Neuronal stem cell (in vitro differentiated cells): ENCODE results near the gene SAA2. TPM values are rescaled to one million over a fixed set of nuclear protein-coding genes. Genes with fewer than 3 reads are reported as not detected.
"Not testable (repeated sequence)": the region's sequence is repeated elsewhere in the genome, so short reads cannot be mapped to it uniquely, and the experiment has no call there.

Experiments
- DNase-seq: peaks from one replicate; pipeline ENCODE4 v3.0.0-alpha.2; 2013; ENCODE audit warnings: low spot score
- H2AFZ ChIP-seq: one replicate; pipeline ENCODE4 v1.6.1; 2013; ENCODE audit warnings: mild to moderate bottlenecking, low read length, inconsistent platforms
- H2AK5ac ChIP-seq: 2 replicates; pipeline ENCODE4 v1.6.1; 2013; ENCODE audit warnings: low read depth, mild to moderate bottlenecking, inconsistent platforms, low read length, moderate library complexity, mixed read lengths
- H2BK120ac ChIP-seq: 2 replicates; pipeline ENCODE4 v1.6.1; 2013; ENCODE audit warnings: low read depth, mild to moderate bottlenecking, inconsistent platforms, low read length, moderate library complexity, mixed read lengths
- H2BK12ac ChIP-seq: one replicate; pipeline ENCODE4 v1.6.1; 2013; ENCODE audit warnings: low read length, inconsistent platforms
- H2BK15ac ChIP-seq: 2 replicates; pipeline ENCODE4 v1.6.1; 2013; ENCODE audit warnings: mild to moderate bottlenecking, low read length, inconsistent platforms, mixed read lengths
- H2BK5ac ChIP-seq: one replicate; pipeline ENCODE4 v1.6.1; 2013; ENCODE audit warnings: inconsistent platforms, mild to moderate bottlenecking, low read length, moderate library complexity
- H3K14ac ChIP-seq: one replicate; pipeline ENCODE4 v1.6.1; 2013; ENCODE audit warnings: low read length, inconsistent platforms
- H3K18ac ChIP-seq: 2 replicates; pipeline ENCODE4 v1.6.1; 2013; ENCODE audit warnings: low read length, inconsistent platforms
- H3K23ac ChIP-seq: 2 replicates; pipeline ENCODE4 v1.6.1; 2013; ENCODE audit warnings: low read depth, mild to moderate bottlenecking, mixed read lengths, low read length, inconsistent platforms; ENCODE audit not compliant: poor library complexity
- H3K27ac ChIP-seq: replicated peaks from 3 replicates; pipeline ENCODE4 v1.5.1; 2013; ENCODE audit warnings: low read length, inconsistent platforms
- H3K27me3 ChIP-seq, 3 experiments: 2 replicates each; pipeline ENCODE4 v1.6.1; 2013; ENCODE audit warnings: low read length in 3 of 3, mild to moderate bottlenecking in 2 of 3, inconsistent platforms in 1 of 3, low read depth in 1 of 3, mixed read lengths in 1 of 3, moderate library complexity in 1 of 3; ENCODE audit not compliant: control insufficient read depth in 3 of 3, insufficient read depth in 3 of 3
- H3K36me3 ChIP-seq, 2 donors: replicated peaks in 1 of 2; 2 replicates each; pipeline ENCODE4 v1.6.1; 2013; ENCODE audit warnings: low read length in 2 of 2; ENCODE audit not compliant: control insufficient read depth in 2 of 2, insufficient read depth in 2 of 2
- H3K4ac ChIP-seq: 2 replicates; pipeline ENCODE4 v1.6.1; 2013; ENCODE audit warnings: inconsistent platforms, mild to moderate bottlenecking, low read length, moderate library complexity
- H3K4me1 ChIP-seq, 2 donors: 1 replicate in 1 of 2; 2 replicates in 1 of 2; pipeline ENCODE4 v1.6.1; 2013; ENCODE audit warnings: low read length in 2 of 2, low read depth in 1 of 2; ENCODE audit not compliant: control insufficient read depth in 2 of 2, insufficient read depth in 1 of 2
- H3K4me2 ChIP-seq: one replicate; pipeline ENCODE4 v1.6.1; 2013; ENCODE audit warnings: mild to moderate bottlenecking, low read length, inconsistent platforms; ENCODE audit not compliant: insufficient read depth, poor library complexity, severe bottlenecking
- H3K4me3 ChIP-seq, 2 donors: 2 replicates each; pipeline ENCODE4 v1.5.1; 2013; ENCODE audit warnings: low read length in 2 of 2, mild to moderate bottlenecking in 2 of 2, inconsistent platforms in 1 of 2, moderate library complexity in 1 of 2
- H3K79me1 ChIP-seq: one replicate; pipeline ENCODE4 v1.6.1; 2013; ENCODE audit warnings: low read depth, mild to moderate bottlenecking, inconsistent platforms, low read length, moderate library complexity
- H3K9ac ChIP-seq: one replicate; pipeline ENCODE4 v1.6.1; 2013; ENCODE audit warnings: mild to moderate bottlenecking, low read depth, low read length, inconsistent platforms; ENCODE audit not compliant: poor library complexity
- H3K9me3 ChIP-seq, 2 donors: replicated peaks in 1 of 2; 2 replicates each; pipeline versions ENCODE3 to v1.6.1; 2013; ENCODE audit warnings: low read length in 2 of 2, mild to moderate bottlenecking in 2 of 2, inconsistent platforms in 1 of 2, low read depth in 1 of 2, mixed read lengths in 1 of 2, moderate library complexity in 1 of 2; ENCODE audit not compliant: control insufficient read depth in 2 of 2, insufficient read depth in 1 of 2
- H4K8ac ChIP-seq: one replicate; pipeline ENCODE4 v1.6.1; 2013; ENCODE audit warnings: low read depth, mild to moderate bottlenecking, inconsistent platforms, low read length, moderate library complexity
- H4K91ac ChIP-seq: one replicate; pipeline ENCODE4 v1.6.1; 2013; ENCODE audit warnings: low read length, low read depth, mild to moderate bottlenecking, inconsistent platforms; ENCODE audit not compliant: poor library complexity
- WGBS, 2 donors: extraction: QIAGEN DNeasy Blood & Tissue Kit; methylation state at CpG; one replicate each; pipeline ENCODE4 v1.1.7; 2013; ENCODE audit warnings: missing lambda C conversion rate in 2 of 2, mixed read lengths in 1 of 2; ENCODE audit not compliant: insufficient read length in 2 of 2, insufficient replicate concordance in 1 of 2; ENCODE audit errors: extremely low coverage in 2 of 2; 5-methylcytosine and 5-hydroxymethylcytosine counted together
- small RNA-seq: library from polyadenylated mRNA; stranded (forward); fragments of <200 nt; extraction: miRNeasy Mini kit (QIAGEN cat#:217004); gene quantifications from one replicate; pipeline ENCODE3, GENCODE V24; 2013; ENCODE audit not compliant: insufficient read depth

The SAA2 gene

GRCh38 chr11:18197738-18198137 is 50.7 kb downstream of the SAA2 start:
- WGBS, 2 donors: no CpG with 5 or more reads among the region's 3 CpGs

GRCh38 chr11:18196532-18196931 is 51.9 kb downstream of the SAA2 start:
- Histone ChIP-seq H3K14ac (no peak overlapping the region), H3K23ac (no peak overlapping the region), H3K79me1 (no peaks in the 10 kb centered on the region), H2BK120ac (no peak overlapping the region), H3K9ac (no peak overlapping the region), H3K4me2 (no peak overlapping the region), H2BK12ac (no peak overlapping the region), H4K91ac (no peak overlapping the region), H2BK15ac (no peak overlapping the region), H4K8ac (no peak overlapping the region), H3K4me1 (peaks cover 0 to 2% of the 10 kb centered on the region in 2 donors), H2AK5ac (no peak overlapping the region), H3K9me3 (no peaks in the 10 kb centered on the region), H3K4me3 (no peak overlapping the region), H2AFZ (no peak overlapping the region), H3K27me3 (peaks cover 0 to 8% (median 0%) of the 10 kb centered on the region in 3 experiments), H3K27ac (no peak overlapping the region), H3K4ac (no peak overlapping the region), H3K36me3 (no peaks in the 10 kb centered on the region), H2BK5ac (no peak overlapping the region), H3K18ac (no peak overlapping the region)
- DNase-seq: no peak
- no CpG with 5 or more reads among the region's 2 CpGs for WGBS, 2 donors

More at GRCh38 chr11:18197738-18198137, 50.7 kb downstream of the SAA2 start:
- not testable (repeated sequence) for H3K79me1 ChIP-seq, H2AK5ac ChIP-seq, H2AFZ ChIP-seq, H3K14ac ChIP-seq, H3K36me3 ChIP-seq, H3K9ac ChIP-seq, H3K27ac ChIP-seq, H2BK12ac ChIP-seq, H4K8ac ChIP-seq, H3K4me2 ChIP-seq, H2BK120ac ChIP-seq, DNase-seq, H3K4me3 ChIP-seq, H2BK15ac ChIP-seq, H3K23ac ChIP-seq, H3K4me1 ChIP-seq, H3K27me3 ChIP-seq, H2BK5ac ChIP-seq, H3K9me3 ChIP-seq, H3K4ac ChIP-seq, H3K18ac ChIP-seq, H4K91ac ChIP-seq

Small RNA genes within 50 kb of the gene (small RNA-seq; reads per million reads assigned to genes)
- gene RNA5SP333 (not detected), gene RNA5SP334 (not detected)
